22Rv1 (cell line): ENCODE measurements around the gene ANXA2.
"Not testable (repeated sequence)": the region's sequence is repeated elsewhere in the genome, so short reads cannot be mapped to it uniquely, and the experiment has no call there.

Source experiments
- H3K27ac ChIP-seq: fragments of 450-650 bp; 2 replicates; pipeline ENCODE4 v1.5.1; 2017
- CTCF ChIP-seq: fragments of 450-650 bp; IDR thresholded peaks from 2 replicates; pipeline ENCODE4 v1.5.1; 2017; ENCODE audit warnings: mild to moderate bottlenecking
- ZFX ChIP-seq: fragments of 450-650 bp; IDR thresholded peaks from 2 replicates; pipeline ENCODE4 v1.6.1; 2017; ENCODE audit warnings: antibody characterized with exemption, borderline replicate concordance

ANXA2 gene

GRCh38 chr15:60408463-60408981 lies 10.7 kb upstream of the ANXA2 start:
- H3K27ac ChIP-seq, result 0 out of 2 replicates have a peak overlapping the region, but pooled peaks have one; percentile 30

GRCh38 chr15:60407415-60407805 lies 9.6 kb upstream of the ANXA2 start:
- no peak for TF ChIP-seq ZFX
- TF ChIP-seq CTCF, result no peak
- no peak overlapping the region for H3K27ac ChIP-seq

More at GRCh38 chr15:60408463-60408981, 10.7 kb upstream of the ANXA2 start:
- TF ChIP-seq ZFX (no peak), CTCF (no peak)

GRCh38 chr15:60406513-60407414 lies 9.0 kb upstream of the ANXA2 start:
- H3K27ac ChIP-seq, result no peak overlapping the region
- TF ChIP-seq CTCF (no peak), ZFX (no peak)

GRCh38 chr15:60405399-60405798 lies 7.6 kb upstream of the ANXA2 start:
- no peak overlapping the region for H3K27ac ChIP-seq
- no peak for TF ChIP-seq ZFX
- TF ChIP-seq CTCF, result no peak

GRCh38 chr15:60404351-60404750 lies 6.6 kb upstream of the ANXA2 start:
- H3K27ac ChIP-seq, result not testable (repeated sequence)

GRCh38 chr15:60400944-60401343 lies 3.2 kb upstream of the ANXA2 start:
- H3K27ac ChIP-seq, result no peak overlapping the region
- no peak for TF ChIP-seq ZFX
- no peak for TF ChIP-seq CTCF

- no peak for TF ChIP-seq ZFX
- TF ChIP-seq CTCF, result no peak
- no peak overlapping the region for H3K27ac ChIP-seq
These were observed 2.1 kb upstream of the ANXA2 start for GRCh38 chr15:60399931-60400330.
